GM21423 (cell line): ENCODE results near the gene CCDC200.
"Not testable (repeated sequence)": the region's sequence is repeated elsewhere in the genome, so short reads cannot be mapped to it uniquely, and the experiment has no call there.

ENCODE experiments used
- ATAC-seq: cut with Tn5 transposase; IDR thresholded peaks from one replicate; pipeline ENCODE4 v1.9.1; 2021; ENCODE audit warnings: mild to moderate bottlenecking, moderate library complexity; ENCODE audit not compliant: unreplicated experiment

Gene CCDC200

GRCh38 chr17:43216762-43217613 lies 11.4 kb downstream of the CCDC200 start:
- ATAC-seq, result no peak

GRCh38 chr17:43216369-43216761 lies 12.1 kb downstream of the CCDC200 start:
- no peak for ATAC-seq

GRCh38 chr17:43215341-43215740 lies 13.1 kb downstream of the CCDC200 start:
- no peak for ATAC-seq

GRCh38 chr17:43213545-43213944 lies 14.9 kb downstream of the CCDC200 start:
- no peak for ATAC-seq

DNA sequence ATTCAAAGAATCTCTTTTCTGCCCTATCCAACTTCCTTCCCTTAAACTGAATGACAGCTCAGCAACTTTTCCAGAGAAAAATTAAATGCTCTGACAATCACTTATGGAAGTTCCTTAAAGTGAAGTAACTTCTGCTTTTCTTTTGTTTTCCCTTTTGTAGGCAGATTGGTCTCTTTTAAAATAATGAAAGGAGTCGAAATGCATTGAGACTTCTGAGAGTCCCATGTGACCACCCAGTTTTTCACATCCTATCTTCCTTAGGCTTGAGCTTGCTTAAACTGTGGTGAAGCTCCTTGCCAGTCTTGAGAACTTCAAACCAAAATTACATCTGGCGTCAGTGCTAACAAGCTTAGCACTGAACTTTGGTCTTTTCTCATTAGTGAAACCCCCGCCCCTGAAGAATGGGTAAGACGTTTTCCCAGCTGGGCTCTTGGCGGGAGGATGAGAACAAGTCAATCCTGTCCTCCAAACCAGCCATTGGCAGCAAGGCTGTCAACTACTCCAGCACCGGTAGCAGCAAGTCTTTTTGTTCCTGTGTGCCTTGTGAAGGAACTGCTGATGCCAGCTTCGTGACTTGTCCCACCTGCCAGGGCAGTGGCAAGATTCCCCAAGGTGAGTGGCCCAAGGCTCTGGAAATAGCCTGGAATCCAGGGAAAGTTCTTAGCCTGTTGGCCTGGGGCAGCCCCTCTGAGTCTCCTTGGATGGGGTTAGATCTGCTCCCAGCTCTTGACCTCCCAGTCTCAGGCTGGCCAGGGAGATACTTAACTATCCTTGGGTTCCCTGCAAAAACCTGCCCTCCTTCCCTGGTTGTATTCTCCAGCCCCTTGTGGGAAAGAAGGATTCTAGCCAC lies 15.6 kb downstream of the CCDC200 start:
- ATAC-seq, result no peak

DNA sequence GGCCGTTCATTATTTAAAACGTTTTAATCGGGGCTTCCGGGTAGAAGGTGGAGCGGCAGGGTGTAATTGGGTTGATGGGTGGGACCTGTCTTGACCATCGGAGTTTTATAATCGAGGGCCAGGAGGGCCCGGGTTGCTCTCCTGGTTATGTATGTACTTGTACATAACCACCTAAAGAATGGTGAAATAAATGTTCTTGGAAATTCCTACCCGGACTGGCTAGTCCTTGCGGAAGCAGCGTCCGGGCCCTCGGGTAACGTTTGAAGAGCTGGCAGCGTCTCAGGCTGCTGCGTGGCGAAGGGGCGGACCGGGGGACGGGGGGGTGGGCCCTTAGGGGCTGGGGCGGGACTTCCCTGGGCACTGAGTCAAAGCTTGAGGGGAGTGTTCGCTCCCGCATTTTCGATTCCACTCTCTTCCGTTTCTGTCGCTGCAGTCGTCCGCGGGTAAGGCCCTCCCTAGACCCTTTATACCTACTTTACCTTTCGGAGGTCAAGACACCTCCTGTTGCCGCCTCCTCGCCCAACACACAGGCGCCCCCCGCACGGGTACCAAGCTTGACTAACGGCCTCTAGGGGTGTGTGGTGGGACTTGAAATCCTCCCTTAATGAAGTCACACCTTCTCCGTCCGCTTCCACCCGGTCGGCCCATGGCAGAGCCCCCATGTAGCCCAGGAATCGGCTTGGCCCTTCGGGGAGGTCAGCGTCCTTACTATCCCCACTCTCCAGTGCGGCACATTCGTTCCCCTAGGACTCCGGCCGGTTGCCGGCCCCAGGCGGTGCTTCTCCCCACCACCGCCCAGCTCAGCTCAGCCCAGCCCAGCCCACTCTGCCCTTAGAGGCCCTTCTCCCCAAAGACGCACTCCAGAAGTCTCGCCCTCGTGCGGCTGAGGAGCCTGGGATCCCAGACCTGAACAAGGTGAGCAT lies 16.7 kb downstream of the CCDC200 start, which contains the start of gene TMEM106A:
Gene TMEM106A (plus strand): TSS at position 396 of the 923 bp plus-strand sequence. CDS start 1,167 bp downstream, outside the sequence.
- peak; percentile 64 for ATAC-seq

DNA sequence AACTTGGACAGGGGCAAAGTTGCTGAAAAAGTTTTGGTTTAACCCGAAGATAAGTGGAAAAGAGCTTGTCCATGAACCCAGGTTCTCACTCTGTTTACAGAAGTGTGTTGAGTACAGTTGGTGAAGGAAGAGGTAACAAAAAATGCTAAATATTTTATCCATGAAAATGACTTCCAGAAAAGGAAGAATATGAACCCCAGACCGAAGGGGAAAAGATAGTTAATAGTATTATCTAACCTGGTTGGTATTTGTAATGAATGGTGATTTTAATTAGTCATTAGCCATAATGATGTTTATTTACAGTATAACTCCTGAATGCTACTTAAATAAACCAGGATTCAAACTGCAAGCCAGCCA lies 17.3 kb downstream of the CCDC200 start:
- no peak for ATAC-seq

DNA sequence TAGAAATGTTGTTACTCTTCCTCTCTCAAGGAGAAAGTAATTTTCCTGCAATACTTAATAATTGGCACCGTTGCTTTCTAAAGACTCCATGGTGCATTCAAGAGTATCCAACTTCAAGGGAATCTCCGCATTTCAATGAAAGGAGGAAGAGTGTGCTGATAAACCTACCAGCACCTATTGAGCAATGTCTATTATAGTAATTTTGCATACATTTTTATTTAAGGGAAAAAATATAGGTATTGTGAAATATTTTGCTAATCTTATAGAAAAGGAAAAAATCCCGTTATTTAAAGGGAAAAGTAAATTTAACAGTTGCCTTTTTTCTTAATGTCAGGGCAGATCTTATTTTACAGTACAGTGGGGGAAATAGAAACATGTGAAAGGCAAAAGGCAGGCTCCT lies 17.8 kb downstream of the CCDC200 start:
- ATAC-seq, result no peak

DNA sequence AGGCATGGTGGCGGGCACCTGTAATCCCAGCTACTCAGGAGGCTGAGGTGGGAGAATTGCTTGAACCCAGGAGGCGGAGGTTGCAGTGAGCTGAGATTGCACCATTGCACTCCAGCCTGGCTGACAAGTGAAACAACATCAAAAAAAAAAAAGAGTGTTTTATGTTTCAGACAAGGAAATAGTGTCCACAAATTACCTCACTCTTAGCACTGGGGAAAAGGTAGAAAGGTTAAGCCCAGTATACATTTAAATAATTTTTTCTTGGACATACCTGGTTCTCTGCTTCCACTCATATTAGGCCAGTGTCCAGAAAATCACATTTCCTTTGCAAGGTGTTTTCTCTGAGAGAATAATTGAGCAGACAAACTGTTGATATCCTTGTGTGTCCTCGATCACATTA lies 25.4 kb downstream of the CCDC200 start:
- not testable (repeated sequence) for ATAC-seq

DNA sequence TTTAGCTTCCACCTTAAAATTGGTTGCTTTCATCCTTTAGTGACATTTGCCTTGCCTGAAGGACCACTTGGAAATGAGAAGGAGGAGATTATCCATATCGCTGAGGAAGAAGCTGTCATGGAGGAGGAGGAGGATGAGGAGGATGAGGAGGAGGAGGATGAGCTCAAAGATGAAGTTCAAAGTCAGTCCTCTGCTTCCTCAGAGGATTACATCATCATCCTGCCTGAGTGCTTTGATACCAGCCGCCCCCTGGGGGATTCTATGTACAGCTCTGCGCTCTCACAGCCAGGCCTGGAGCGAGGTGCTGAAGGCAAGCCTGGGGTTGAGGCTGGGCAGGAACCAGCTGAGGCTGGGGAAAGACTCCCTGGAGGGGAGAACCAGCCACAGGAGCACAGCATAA lies 28.3 kb downstream of the CCDC200 start:
- no peak for ATAC-seq

DNA sequence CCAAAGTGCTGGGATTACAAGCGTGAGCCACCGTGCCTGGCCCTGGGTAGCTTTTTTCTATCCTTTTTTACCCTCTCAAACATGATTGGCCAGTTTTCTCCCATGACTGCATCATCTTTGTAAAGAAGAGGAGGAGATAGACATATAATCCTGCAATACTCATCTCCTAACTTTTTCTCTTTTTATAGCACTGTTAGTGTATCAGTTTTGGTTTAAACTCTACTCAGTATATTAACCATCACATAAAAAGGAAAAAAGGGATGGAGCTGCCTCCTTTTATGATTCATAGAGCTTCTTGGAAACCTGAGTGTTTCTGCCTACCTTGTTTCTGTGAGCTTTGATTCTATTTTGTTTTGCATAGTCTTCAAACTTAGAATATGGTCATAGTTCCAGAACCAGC lies 28.8 kb downstream of the CCDC200 start:
- ATAC-seq, result no peak

- no peak for ATAC-seq
These were observed 35.2 kb downstream of the CCDC200 start for GRCh38 chr17:43193251-43193650.

GRCh38 chr17:43186656-43187055 lies 41.8 kb downstream of the CCDC200 start:
- not testable (repeated sequence) for ATAC-seq

GRCh38 chr17:43183921-43184320 lies 44.5 kb downstream of the CCDC200 start:
- no peak for ATAC-seq

DNA sequence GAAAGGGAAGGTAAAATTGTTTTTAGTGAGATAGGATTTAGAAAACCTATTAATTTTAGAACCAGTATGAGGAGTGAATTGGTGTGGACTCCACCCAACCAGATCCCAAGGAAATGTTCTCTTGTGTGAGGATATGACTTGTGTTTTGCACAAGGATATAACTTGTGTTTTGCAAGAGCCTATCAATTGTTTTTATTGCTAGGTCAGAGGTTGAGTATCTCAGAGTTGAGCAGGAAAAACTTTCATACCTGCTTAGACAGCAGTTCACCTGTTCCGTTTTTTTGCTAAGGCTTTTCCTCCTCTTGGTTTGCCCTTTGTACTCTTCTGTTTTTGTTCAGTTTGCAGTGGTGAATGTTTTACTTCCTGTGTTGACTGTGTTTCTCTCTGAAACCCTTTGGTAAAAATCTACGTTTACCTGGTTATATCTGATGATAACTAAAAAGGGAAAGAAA lies 52.3 kb downstream of the CCDC200 start:
- ATAC-seq, result no peak

- no peak for ATAC-seq
These were observed 53.0 kb downstream of the CCDC200 start for GRCh38 chr17:43175213-43176118.

DNA sequence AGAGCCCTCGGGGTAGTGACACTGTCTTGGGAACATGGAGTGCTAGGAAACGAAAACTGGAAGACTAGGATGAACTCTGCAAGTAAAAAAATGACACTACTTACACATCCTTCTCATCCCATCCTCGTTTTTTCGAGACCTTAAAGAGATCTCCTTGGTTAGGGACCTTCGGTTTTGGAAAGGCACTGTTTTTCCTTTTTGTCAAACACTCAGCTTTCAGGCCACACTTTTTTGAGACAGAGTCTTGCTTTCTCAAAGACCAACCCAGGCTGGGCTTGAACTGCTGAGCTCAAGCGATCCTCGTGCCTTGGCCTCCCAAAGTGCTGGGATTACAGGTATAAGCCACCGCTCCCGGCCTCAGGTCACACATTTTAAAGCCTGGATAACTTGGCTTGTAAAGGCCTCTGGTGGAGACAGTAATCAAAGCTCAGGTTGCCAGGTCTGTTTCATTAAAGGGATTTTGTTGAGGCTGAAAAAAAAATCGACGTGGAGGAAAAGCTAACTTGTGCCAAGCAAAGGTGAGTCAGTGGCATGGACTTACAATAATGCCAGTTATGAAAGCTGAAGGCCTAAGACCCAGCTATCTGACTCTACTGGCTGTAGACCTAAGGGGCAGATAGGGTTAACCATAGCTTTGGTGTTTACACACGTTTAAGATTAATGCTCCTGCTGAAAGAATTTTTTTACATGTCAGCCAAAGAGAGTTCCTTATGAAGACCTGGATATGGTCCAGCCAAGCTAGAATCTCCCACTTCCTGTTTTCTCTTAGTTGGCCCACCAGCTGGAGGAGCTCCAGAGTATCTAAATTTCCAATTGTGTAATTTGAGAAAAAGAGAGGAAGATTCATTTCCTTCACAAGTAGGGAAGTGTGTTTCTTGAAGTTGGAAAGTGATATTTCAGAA lies 56.6 kb downstream of the CCDC200 start:
- ATAC-seq, result no peak
